CD4-positive, alpha-beta T cell treated with Interleukin-12 subunit alpha and Interleukin-12 subunit beta, for 1 hour (primary cell): ENCODE measurements around the gene NDUFS8.

Experiments used
- DNase-seq: peaks from one replicate; pipeline ENCODE4 v3.0.0-alpha.2; 2020

The NDUFS8 gene

DNA sequence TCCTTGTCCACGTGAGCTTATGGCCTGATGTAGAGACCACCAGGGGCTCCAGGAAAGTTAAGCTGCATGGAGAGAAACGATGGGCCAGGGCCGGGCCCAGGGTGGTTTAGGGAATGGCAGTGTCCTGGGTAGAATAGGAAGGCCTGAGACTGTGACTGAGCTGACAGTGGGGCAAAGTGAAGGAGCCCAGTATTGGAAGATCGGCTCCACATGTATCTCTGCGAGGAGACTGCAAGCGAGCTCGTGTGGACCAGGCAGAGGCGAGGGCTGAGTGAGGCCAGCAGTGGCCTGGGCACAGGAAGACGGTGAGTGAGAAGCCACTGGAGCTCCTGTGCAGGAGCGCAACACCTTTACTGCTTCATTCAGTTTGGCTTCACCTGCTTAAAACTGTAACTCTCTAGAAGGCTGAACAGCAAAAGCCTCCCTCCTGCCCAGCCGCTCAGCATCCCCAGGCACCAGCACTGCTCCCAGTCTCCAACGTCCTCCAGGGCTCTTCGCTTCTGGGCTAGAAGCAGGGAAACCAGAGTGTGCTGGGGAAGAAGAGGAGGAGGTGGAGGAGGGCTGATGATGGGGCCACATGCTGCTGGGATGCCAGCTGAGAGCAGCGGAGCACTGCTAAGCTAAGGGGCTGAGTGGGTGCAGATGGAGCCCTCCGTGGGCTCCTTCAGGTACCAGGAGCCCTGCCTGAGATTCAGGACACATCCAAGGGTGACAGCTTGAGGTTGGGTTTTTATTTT is 21.8 kb downstream of the NDUFS8 start:
- DNase-seq: no peak

DNA sequence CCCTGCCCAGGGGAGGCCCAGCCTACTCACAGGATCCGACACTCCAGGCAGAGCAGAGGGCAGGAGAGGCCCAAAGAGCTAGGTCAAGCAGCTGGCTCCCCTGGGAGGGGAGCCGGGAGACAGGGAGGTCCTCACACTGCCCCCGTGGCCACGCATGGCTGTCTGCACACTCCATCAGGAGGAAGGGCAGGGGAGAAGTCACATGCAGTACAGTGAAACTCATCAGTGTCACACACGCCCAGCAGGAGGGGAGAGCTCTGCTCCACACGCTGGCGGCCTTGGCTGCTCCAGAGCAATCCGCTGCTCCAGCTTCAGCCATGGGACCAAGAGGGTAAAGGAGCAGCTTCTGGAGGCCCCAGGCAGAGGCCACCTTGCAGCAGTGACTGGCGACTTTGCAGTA is 22.6 kb downstream of the NDUFS8 start:
- no peak for DNase-seq

- DNase-seq: no peak
Observed at GRCh38 chr11:68053981-68054812, 23.7 kb downstream of the NDUFS8 start.

DNA sequence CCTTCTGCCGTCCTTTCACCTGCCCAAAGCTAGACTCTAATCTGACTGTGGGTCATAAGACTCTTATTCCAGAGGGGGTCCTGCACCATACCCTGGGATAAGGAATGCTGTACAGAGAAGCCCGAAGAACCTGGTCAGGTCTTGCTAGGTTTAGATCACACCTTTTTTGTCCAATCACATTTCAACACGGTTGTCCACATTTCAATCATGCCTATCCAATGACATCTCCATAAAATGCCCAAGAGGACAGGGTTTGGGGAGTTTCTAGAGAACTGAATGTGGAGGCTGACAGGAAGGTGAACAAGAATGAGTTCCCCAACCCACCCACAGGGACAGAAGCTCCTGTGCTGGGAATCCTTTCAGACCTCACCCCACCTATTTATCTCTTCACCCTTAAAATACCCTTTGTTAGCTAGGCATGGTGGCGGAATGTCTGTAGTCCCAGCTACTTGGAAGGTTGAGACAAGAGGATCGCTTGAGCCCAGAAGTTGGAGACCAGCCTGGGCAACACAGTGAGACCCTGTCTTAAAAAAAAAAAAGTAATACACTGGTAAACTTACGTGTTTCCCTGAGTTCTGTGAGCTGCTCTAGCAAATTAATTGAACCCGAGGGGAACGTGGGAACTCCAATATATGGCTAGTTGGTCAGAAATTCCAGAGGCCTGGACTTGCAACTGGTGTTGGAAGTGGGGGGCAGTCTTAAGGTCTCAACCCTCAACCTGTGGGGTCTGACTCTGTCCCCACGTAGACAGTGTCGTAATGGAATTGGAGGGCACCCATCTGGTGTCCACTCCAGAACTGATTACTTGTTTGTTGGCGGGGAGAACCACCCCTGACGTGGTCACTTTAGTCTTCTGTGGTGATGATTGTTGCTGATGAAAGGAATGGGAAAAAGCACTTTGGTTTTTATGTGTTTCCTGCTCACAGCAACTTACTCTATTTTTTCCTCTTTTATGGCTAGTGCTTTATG is 26.1 kb downstream of the NDUFS8 start:
- DNase-seq: no peak

DNA sequence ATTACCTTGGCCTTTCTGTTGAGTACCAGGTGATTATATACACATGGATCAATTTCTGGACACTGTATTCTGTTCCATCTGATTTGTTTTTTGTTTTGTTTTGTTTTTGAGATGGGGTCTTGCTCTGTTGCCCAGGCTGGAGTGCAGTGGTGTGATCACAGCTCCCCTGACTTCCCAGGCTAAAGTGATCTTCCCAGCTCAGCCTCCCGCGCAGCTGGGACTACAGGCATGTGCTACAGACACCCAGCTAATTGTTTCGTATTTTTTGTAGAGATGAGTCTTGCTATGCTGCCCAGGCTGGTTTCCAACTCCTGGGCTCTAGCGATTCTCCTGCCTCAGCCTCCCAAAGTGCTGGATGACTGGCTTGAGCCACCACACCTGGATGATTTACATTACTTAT is 27.3 kb downstream of the NDUFS8 start:
- DNase-seq: no peak

DNA sequence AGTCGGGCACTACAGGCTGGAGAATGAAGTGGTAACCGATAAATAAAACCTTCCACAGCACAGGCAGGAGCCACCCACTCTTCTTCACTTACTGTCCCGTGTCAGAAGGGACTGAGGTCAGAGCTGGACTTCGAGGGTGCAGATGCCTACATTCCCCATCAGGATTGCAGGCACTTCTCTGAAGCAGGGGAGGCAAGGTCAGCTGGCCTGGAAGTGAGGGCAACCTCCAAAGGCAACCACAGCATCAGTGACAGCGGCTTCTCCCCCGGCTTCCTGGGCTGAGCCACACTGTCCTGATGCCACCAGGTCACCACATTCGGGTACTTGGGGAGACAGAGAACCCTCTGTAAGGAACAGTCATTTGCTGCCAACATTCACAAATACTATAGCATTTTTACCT is 31.0 kb downstream of the NDUFS8 start:
- no peak for DNase-seq

- no peak for DNase-seq
Observed at GRCh38 chr11:68064926-68065325, 34.4 kb downstream of the NDUFS8 start.

DNA sequence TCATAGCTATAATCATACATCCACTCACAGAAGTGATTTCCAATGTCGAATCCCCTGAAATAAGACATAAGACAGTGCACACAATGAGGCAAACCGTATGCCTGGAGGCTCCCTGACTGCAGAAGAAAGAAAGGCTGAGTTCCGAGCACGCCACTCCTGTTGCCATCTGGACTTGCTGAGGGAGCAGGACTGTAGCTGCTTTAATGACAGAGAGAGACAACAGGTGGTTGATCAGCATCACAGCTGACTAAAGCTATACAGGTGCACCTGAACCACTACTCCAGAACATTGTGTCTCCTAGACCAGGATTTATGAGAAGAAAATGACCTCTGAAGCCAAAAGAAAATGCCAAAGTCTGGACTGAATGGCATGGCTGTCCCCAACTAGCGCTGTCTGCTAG is 35.4 kb downstream of the NDUFS8 start:
- DNase-seq: no peak

GRCh38 chr11:68066742-68067141 is 36.3 kb downstream of the NDUFS8 start:
- no peak for DNase-seq

GRCh38 chr11:68067991-68068390 is 37.5 kb downstream of the NDUFS8 start:
- DNase-seq: no peak

DNA sequence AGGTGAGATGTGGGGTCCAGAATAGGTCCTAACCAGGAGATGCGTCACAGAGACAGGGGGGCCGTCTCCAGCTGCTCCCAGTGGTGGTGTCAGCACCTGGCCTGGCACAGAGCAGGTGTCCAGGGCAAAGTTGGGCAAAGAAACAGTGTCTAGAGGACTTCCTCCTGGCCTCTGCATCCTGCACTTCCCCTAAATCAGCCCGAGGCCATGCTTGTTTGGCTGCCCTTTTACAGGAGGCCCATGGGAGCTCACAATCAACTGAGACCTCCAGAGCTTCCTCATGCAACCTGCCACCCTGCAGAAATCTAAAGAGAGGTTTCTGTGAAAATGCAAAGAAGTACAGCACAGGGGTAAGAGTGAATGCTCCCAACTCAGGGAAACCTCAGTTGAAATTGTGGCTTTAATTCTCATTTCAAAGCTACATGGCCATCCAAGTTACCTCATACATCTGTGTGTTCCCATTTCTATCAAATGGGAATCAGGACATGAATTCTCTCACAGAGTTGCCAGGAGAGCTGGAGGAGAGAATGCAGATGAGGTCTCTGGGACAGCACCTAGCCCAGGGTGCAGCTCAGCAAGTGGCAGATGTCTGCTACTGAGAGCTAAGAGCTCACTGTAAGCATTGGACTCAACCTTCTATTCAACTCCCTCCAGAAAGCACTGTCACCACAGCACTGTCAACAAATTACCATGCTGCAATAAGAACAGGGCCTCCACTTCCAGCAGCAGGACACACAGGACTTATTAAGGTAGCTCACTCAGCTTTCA is 41.0 kb downstream of the NDUFS8 start:
- DNase-seq: no peak

- no peak for DNase-seq
Observed at GRCh38 chr11:68074584-68075352, 44.3 kb downstream of the NDUFS8 start.

GRCh38 chr11:68076371-68077042 is 46.0 kb downstream of the NDUFS8 start:
- DNase-seq: no peak

DNA sequence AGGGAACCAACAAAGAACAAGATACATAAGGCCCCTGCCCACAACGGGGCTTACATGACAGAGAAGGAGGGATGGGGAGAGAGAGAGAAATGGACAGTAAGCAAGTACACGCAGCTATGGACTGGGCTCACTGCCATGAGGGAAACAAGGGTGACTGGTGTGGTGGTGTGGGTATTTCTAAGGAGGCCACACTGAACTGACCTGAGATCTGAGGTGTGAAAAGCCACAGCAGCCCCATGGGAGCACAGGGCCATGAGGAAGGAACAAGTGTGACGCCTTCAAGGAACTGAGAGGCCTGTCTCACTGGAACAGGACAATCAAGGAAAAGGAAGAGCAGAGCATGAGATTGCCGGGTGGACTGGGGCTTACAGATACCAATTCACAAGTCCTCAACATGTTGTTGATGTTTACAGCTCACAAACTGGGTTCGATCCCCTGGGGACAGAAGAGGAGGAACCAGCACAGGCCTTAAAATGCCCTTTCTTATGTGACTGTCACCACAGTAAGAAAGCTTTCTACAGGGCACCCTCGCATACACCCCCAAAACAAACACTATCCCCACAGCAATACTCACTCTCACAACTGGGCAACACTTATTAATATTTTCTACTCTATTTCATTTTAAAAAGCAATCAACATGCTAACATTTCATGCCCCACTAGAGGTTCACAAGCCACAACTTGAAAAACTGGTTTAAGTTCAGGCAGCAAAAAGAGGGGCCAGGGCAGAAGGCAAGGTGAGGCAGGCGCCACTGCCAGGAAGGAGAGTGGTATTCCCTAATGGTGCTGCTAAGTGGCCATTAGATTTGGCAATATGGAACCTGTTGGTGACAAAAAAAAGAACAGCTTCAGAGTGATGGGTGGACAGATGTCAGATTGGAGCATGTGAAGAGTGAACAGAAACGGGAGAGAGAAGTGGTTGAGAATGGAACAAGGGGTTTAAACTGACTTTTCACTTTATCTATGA is 47.4 kb downstream of the NDUFS8 start:
- DNase-seq: no peak

DNA sequence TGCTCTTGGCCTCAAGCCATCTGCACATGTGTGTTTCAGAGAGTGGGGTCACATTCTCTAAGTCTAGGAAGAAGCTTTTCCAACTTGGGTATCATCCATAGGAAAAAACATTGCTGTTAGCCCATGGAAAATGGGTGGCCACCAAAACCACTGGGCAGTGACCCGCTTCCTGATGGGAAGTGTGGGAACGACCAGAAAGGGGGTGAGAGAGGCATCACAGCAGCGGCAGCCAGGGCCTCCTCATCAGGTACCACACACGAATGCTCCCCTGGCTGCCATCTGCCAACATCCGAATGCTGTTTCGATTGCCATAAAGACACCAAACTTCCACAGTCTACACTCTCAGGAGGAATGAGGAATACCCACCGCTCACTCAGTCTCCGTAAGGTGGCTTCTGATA is 50.4 kb downstream of the NDUFS8 start:
- no peak for DNase-seq

- no peak for DNase-seq
Observed at GRCh38 chr11:68081691-68082090, 51.2 kb downstream of the NDUFS8 start.

DNA sequence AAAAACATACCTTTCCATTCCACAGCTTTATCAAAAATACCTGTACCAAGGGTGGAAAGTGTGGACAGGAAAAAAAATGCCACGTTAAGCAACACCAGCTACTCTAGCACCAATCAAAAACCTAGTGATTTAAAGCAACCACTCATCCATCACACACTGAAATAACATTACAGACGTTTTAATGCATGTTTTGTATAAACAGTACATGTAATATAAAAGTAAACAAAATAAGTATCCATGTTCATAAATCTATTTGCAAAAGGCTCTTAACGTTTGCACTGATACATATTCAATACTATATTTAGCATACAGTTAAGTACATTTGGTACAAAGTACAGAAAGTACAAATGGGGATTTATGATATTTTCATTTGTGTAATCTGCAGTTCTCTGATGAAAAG is 52.0 kb downstream of the NDUFS8 start:
- DNase-seq: no peak

DNA sequence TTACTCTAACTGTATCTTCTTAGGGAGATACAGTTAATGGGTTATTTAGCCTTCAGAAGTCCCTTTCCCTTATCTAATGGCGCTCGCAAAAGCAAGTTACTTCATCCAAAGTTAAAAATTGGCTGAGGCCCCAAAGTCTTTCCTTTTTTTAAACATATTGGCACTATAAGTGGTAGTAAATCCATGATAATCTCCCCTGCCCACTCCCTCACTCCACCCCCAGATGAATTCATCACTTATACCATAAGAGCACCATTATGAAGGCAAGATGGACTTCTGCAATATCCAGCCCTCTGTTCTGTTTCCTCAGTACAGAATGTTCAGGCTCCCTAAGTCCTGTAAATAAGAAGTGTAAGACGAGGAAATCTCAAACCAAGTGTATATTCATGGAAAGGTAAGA is 53.0 kb downstream of the NDUFS8 start:
- DNase-seq: no peak
